SK-N-SH (cell line): ENCODE measurements around the gene SLC22A23. TPM values are rescaled to one million over a fixed set of nuclear protein-coding genes. Genes with fewer than 3 reads are reported as not detected.

Experiments used
- CTCF ChIA-PET: fragments of 300-600, 350-600 bp; formaldehyde crosslinking; extraction: SDS; loops from one replicate; lab custom pipeline; 2021; lab: Yijun Ruan, JAX
- POLR2A ChIA-PET: fragments of 350-600 bp; sonication (Branson Sonifier 250); formaldehyde crosslinking; extraction: SDS; loops from one replicate; lab custom pipeline; 2020; ENCODE audit warnings: antibody characterized with exemption, inconsistent platforms; lab: Yijun Ruan, JAX
- DNase-seq: peaks from one replicate; pipeline ENCODE4 v3.0.0; 2012
- H2AFZ ChIP-seq: fragments of 200-600 bp; sonication (generic); 2 replicates; pipeline ENCODE4 v1.8.1; 2016; ENCODE audit warnings: antibody characterized with exemption, mild to moderate bottlenecking, low read depth
- H3F3A ChIP-seq: fragments of 200-600 bp; sonication (generic); replicated peaks from 2 replicates; pipeline ENCODE3; 2016; ENCODE audit warnings: antibody characterized with exemption, mild to moderate bottlenecking; ENCODE audit not compliant: insufficient read depth
- H3K27ac ChIP-seq, 2 experiments: fragments of 200-500 bp in 1 of 2; fragments of 200-600 bp in 1 of 2; sonication (Bioruptor generic) in 1 of 2; sonication (generic), shearing (Covaris generic) in 1 of 2; 2 replicates each; pipeline versions ENCODE4 v1.5.1 to v1.6.1; 2014 to 2016; ENCODE audit warnings: low read depth in 2 of 2, inconsistent platforms in 1 of 2, low read length in 1 of 2, mild to moderate bottlenecking in 1 of 2, mixed read lengths in 1 of 2
- H3K27me3 ChIP-seq: fragments of 200-600 bp; sonication (generic), shearing (Covaris generic); 2 replicates; pipeline ENCODE4 v1.6.1; 2016; ENCODE audit warnings: mixed run types; ENCODE audit not compliant: insufficient read depth
- H3K36me3 ChIP-seq, 2 experiments: fragments of 200-500 bp in 1 of 2; fragments of 200-600 bp in 1 of 2; sonication (Bioruptor generic) in 1 of 2; sonication (generic) in 1 of 2; replicated peaks in 1 of 2; 2 replicates each; pipeline versions ENCODE3 to v1.5.1; 2014 to 2016; ENCODE audit warnings: low read length in 1 of 2, mild to moderate bottlenecking in 1 of 2; ENCODE audit not compliant: insufficient read depth in 2 of 2, control insufficient read depth in 1 of 2
- H3K4me1 ChIP-seq, 2 experiments: fragments of 200-500 bp in 1 of 2; fragments of 200-600 bp in 1 of 2; sonication (Bioruptor generic) in 1 of 2; sonication (generic), shearing (Covaris generic) in 1 of 2; 2 replicates each; pipeline versions ENCODE4 v1.5.1 to v1.6.1; 2014 to 2016; ENCODE audit warnings: low read depth in 1 of 2, low read length in 1 of 2, mixed run types in 1 of 2; ENCODE audit not compliant: insufficient read depth in 2 of 2, control insufficient read depth in 1 of 2
- H3K4me2 ChIP-seq: fragments of 200-600 bp; sonication (generic), shearing (Covaris generic); 2 replicates; pipeline ENCODE4 v1.6.1; 2017; ENCODE audit warnings: mixed run types
- H3K4me3 ChIP-seq, 2 experiments: fragments of 200-500 bp in 1 of 2; fragments of 200-600 bp in 1 of 2; sonication (Bioruptor generic) in 1 of 2; sonication (generic), shearing (Covaris generic) in 1 of 2; 2 replicates each; pipeline versions ENCODE4 v1.5.1 to v1.8.1; 2014 to 2016; ENCODE audit warnings: low read depth in 2 of 2, inconsistent platforms in 1 of 2, low read length in 1 of 2, mild to moderate bottlenecking in 1 of 2, mixed read lengths in 1 of 2, moderate library complexity in 1 of 2
- H3K79me2 ChIP-seq: fragments of 200-600 bp; sonication (generic); 2 replicates; pipeline ENCODE4 v1.8.1; 2017; ENCODE audit warnings: mild to moderate bottlenecking; ENCODE audit not compliant: insufficient read depth
- H3K9ac ChIP-seq: fragments of 200-600 bp; sonication (generic); 2 replicates; pipeline ENCODE4 v1.6.1; 2017; ENCODE audit warnings: mixed run types
- H3K9me2 ChIP-seq: fragments of 200-600 bp; sonication (generic); 2 replicates; pipeline ENCODE4 v1.6.1; 2017; ENCODE audit warnings: mixed run types
- H3K9me3 ChIP-seq: fragments of 200-600 bp; sonication (generic); 2 replicates; pipeline ENCODE4 v1.6.1; 2017; ENCODE audit warnings: mixed run types, mild to moderate bottlenecking, moderate library complexity
- H4K20me1 ChIP-seq: fragments of 200-600 bp; sonication (generic); 2 replicates; pipeline ENCODE4 v1.6.1; 2017; ENCODE audit warnings: mild to moderate bottlenecking, mixed run types; ENCODE audit not compliant: insufficient read depth
- CHD2 ChIP-seq: fragments of 150-350 bp; IDR thresholded peaks from 2 replicates; pipeline ENCODE4 v1.6.1; 2018; ENCODE audit warnings: low read length; ENCODE audit not compliant: partially characterized antibody
- EZH2phosphoT487 ChIP-seq: fragments of 200-600 bp; sonication (generic); IDR thresholded peaks from 2 replicates; pipeline ENCODE4 v1.6.1; 2017; ENCODE audit warnings: low read depth, mixed run types, mild to moderate bottlenecking, antibody characterized with exemption, moderate library complexity, borderline replicate concordance
- FOXM1 ChIP-seq: IDR thresholded peaks from 2 replicates; pipeline ENCODE4 v1.4.0; 2012; ENCODE audit warnings: low read depth, mild to moderate bottlenecking
- GABPA ChIP-seq: IDR thresholded peaks from 2 replicates; pipeline ENCODE4 v1.4.0; 2012; ENCODE audit warnings: low read depth, mild to moderate bottlenecking
- JUND ChIP-seq: IDR thresholded peaks from 2 replicates; pipeline ENCODE4 v1.4.0; 2012
- MEF2A ChIP-seq: IDR thresholded peaks from 2 replicates; pipeline ENCODE4 v1.4.0; 2012; ENCODE audit warnings: low read depth, borderline replicate concordance
- NFIC ChIP-seq: IDR thresholded peaks from 2 replicates; pipeline ENCODE4 v1.4.0; 2012; ENCODE audit warnings: borderline replicate concordance
- RAD21 ChIP-seq: IDR thresholded peaks from 2 replicates; pipeline ENCODE4 v1.6.1; 2012; ENCODE audit warnings: mild to moderate bottlenecking, low read length
- RCOR1 ChIP-seq: fragments of 150-350 bp; IDR thresholded peaks from 2 replicates; pipeline ENCODE4 v1.6.1; 2017; ENCODE audit warnings: antibody characterized with exemption, low read length
- RFX5 ChIP-seq: IDR thresholded peaks from 2 replicates; pipeline ENCODE4 v1.6.1; 2012; ENCODE audit warnings: mild to moderate bottlenecking, improper control_type of control experiment, low read length
- RXRA ChIP-seq: IDR thresholded peaks from 2 replicates; pipeline ENCODE4 v1.4.0; 2012; ENCODE audit warnings: low read depth, mild to moderate bottlenecking, borderline replicate concordance
- SMC3 ChIP-seq: IDR thresholded peaks from 2 replicates; pipeline ENCODE4 v1.6.1; 2012; ENCODE audit warnings: low read depth, low read length, improper control_type of control experiment
- TCF12 ChIP-seq: IDR thresholded peaks from 2 replicates; pipeline ENCODE4 v1.4.0; 2012
- TEAD4 ChIP-seq: IDR thresholded peaks from 2 replicates; pipeline ENCODE4 v1.4.0; 2012; ENCODE audit warnings: mild to moderate bottlenecking, borderline replicate concordance; ENCODE audit not compliant: insufficient read depth
- WGBS: methylation state at CpG from one replicate; pipeline ENCODE4 v1.1.6; 2017; ENCODE audit warnings: low lambda C conversion rate; 5-methylcytosine and 5-hydroxymethylcytosine counted together
- polyA plus RNA-seq, 3 experiments: library from polyadenylated mRNA; depleted of rRNA; stranded (reverse); fragments of >200 nt; gene quantifications; 2 replicates each; pipeline ENCODE4 v1.2.3, GENCODE V29; 2012

The SLC22A23 gene
- polyA plus RNA-seq, 1 of the 3 experiments (the other 2 are of a cell fraction): not detected

DNA sequence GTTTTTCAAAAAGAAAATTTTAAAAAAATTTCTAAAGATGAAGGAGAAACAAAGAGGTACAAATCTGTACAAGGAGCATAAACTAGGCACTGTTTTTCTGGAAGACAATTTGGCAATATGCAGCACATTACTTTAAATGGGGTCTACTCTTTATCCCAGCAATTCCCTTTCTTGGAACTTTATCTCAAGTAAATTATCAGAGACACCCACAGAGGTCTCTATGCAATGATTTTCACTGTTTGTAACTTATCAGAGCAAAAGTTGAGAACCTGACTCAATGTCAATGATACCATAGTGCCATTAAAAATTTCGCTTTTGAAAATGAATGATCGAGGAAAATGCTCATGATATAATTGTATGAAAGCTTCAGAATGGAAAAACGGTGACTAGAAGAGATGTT lies 35.7 kb downstream of the SLC22A23 start:
- H3K27me3 ChIP-seq: peaks cover 47% of the 10 kb centered on the region
- CTCF ChIA-PET: interaction anchor here (2.1 kb wide), 1 partner anchor 10 kb away, joined by 11 read pairs; no protein-coding TSS in a partner anchor

DNA sequence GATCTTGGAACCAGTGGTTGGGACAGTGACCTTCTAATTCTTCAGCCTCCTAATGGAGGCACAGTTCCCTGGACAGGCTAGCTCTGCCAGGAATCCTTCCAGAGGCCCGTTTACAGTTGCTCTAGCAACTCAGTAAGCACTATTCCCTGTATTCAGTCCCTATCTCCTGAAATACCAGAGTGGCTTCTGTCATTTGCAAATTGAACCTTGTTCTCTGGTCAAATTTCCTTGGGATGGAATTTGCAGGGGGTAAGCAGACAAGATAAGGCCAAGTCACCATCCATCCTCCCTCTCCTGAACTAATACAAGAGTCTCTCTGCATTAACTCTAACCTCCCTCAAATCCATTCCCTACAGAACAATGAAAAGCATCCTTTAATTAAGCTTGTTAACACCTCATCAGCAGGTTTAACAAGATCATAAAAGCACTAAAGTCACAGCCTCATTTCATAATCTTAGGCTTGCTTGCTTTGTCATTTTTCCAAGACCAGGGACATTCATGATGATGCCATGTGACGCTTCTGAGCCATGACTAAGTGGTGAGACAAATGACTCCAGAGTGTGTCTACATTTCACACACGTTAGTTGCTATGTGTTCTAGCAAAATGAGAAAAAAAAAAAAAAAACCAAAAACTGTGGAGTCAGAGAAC lies 37.1 kb downstream of the SLC22A23 start:
- POLR2A ChIA-PET: no interaction called here
- CTCF ChIA-PET: no interaction called here

More for the DNA sequence above, 35.7 kb downstream of the SLC22A23 start:
- no peak overlapping the region for H3K9ac ChIP-seq
- TF ChIP-seq CHD2 (no peak), MEF2A (no peak), TEAD4 (no peak), TCF12 (no peak), JUND (no peak), RAD21 (no peak), RXRA (no peak), RCOR1 (no peak), SMC3 (no peak), RFX5 (no peak), EZH2phosphoT487 (no peak)
- H3K4me3 ChIP-seq: no peak overlapping the region
- H3K79me2 ChIP-seq: no peaks in the 10 kb centered on the region
- H3K4me2 ChIP-seq: no peak overlapping the region
- H4K20me1 ChIP-seq: no peaks in the 10 kb centered on the region
- H3K4me1 ChIP-seq: no peaks in the 10 kb centered on the region
- H2AFZ ChIP-seq: no peak overlapping the region
- H3K9me2 ChIP-seq: no peaks in the 10 kb centered on the region
- DNase-seq: no peak
- H3F3A ChIP-seq: no peaks in the 10 kb centered on the region
- no peak overlapping the region for H3K27ac ChIP-seq
- POLR2A ChIA-PET: no interaction called here
- 55% methylated on average over 3 of the region's 3 CpGs for WGBS
- no peaks in the 10 kb centered on the region for H3K9me3 ChIP-seq
- H3K36me3 ChIP-seq: no peaks in the 10 kb centered on the region

DNA sequence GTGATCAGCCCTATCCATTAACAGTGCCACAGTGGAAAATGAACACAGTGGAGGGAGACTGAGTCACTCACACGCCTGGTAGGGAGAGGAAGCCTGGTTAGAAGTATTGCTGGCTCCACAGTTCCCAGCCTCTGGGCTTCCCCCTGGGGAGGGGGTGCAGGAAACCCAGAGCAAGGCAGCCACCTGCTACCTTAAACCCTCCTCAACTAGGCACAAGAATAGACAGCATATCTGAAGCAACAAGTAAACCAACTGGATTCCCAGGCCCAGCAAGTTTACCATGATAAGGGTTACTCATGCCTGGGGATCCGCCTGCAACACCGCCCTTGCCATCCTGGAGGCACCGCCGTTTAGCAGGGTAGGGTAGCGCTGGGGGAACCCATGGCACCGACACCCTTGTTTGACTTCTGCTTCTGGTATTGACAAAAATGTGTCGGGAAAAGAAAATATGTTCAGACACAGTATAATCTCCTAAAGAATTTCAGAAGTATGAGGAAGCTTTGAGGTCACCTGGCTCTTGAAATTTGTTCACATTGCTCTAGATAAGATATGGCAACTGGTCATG lies 38.3 kb downstream of the SLC22A23 start:
- WGBS: 59% methylated on average over 7 of the region's 8 CpGs
- POLR2A ChIA-PET: no interaction called here

More for the DNA sequence above, 37.1 kb downstream of the SLC22A23 start:
- Histone ChIP-seq H3K9me3 (no peaks in the 10 kb centered on the region), H4K20me1 (no peaks in the 10 kb centered on the region), H3K79me2 (no peaks in the 10 kb centered on the region), H3K4me2 (no peak overlapping the region), H3K4me3 (no peak overlapping the region), H3K9ac (no peak overlapping the region), H3K36me3 (no peaks in the 10 kb centered on the region), H3F3A (no peaks in the 10 kb centered on the region), H2AFZ (no peak overlapping the region), H3K4me1 (no peaks in the 10 kb centered on the region), H3K9me2 (no peaks in the 10 kb centered on the region), H3K27me3 (peaks cover 59% of the 10 kb centered on the region), H3K27ac (no peak overlapping the region)
- WGBS: 9% methylated on average over 3 of the region's 3 CpGs
- no peak for DNase-seq
- TF ChIP-seq TEAD4 (no peak), CHD2 (no peak), TCF12 (no peak), MEF2A (no peak), FOXM1 (no peak)

More for the DNA sequence above, 38.3 kb downstream of the SLC22A23 start:
- Histone ChIP-seq H3K79me2 (no peaks in the 10 kb centered on the region), H2AFZ (no peak overlapping the region), H3K4me2 (no peak overlapping the region), H3F3A (no peaks in the 10 kb centered on the region), H3K4me1 (no peaks in the 10 kb centered on the region), H3K9me2 (no peaks in the 10 kb centered on the region), H3K4me3 (no peak overlapping the region), H3K36me3 (no peaks in the 10 kb centered on the region), H3K9me3 (no peaks in the 10 kb centered on the region), H3K27ac (no peak overlapping the region), H4K20me1 (no peaks in the 10 kb centered on the region), H3K9ac (no peak overlapping the region)
- DNase-seq: no peak
- CTCF ChIA-PET: no interaction called here
- TF ChIP-seq GABPA (no peak), NFIC (no peak)
- TF ChIP-seq, all 33 proteins: peak for 0
- peaks cover 59% of the 10 kb centered on the region; the same call in 1 of the 2 replicates for H3K27me3 ChIP-seq
